ENCODE results near the gene ABCC4.

Gene ABCC4

DNA sequence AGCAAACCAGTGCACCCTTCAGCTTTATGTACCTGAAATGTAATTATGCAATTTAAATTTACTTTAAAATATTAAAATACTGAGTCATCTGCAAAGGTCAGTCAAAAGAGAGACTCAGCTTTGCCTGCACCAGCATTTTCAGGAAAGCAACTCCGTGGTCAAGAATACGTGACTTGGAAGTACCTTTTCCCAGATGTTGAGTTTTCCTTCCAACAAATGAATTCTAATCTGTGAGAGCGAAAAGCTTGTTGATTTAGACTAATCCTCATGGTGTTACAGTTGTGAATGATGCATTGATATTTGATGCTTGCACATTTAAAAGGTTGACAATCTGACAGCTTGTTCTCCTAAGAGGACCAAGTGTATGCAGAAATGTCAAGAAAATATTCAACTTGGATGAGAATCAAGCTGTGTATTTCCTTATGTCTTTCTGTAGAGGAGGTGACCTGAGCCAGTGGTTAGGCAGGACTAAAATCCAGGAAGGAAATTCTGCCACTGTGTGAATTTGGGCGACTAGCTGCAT lies 270.4 kb downstream of the ABCC4 start:
- in situ Hi-C loops (cut with HindIII; ENCODE audit: low sequenced_read_pairs) = no loop called here

DNA sequence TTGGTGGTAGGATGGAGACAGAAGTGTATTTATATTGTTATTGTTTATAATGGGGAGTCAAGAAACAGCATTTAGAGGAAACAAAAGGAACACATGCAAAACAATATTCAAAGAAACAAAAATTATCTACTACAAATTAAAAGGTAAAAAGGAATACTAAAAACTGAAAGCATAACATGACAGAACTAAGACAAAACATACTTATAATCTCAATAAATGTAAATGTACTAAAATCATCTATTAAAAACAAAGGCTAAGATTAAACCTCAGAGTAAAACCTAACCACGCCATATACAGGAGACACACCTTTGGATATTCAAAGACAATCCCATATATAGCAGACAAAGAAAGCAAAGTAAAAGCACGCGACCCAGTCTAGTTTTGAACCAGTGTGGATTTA lies 273.6 kb downstream of the ABCC4 start:
- no peak overlapping the region for H3K4me3 ChIP-seq (ENCODE audit: low read depth, low read length)
- TF ChIP-seq, protein P1, sequence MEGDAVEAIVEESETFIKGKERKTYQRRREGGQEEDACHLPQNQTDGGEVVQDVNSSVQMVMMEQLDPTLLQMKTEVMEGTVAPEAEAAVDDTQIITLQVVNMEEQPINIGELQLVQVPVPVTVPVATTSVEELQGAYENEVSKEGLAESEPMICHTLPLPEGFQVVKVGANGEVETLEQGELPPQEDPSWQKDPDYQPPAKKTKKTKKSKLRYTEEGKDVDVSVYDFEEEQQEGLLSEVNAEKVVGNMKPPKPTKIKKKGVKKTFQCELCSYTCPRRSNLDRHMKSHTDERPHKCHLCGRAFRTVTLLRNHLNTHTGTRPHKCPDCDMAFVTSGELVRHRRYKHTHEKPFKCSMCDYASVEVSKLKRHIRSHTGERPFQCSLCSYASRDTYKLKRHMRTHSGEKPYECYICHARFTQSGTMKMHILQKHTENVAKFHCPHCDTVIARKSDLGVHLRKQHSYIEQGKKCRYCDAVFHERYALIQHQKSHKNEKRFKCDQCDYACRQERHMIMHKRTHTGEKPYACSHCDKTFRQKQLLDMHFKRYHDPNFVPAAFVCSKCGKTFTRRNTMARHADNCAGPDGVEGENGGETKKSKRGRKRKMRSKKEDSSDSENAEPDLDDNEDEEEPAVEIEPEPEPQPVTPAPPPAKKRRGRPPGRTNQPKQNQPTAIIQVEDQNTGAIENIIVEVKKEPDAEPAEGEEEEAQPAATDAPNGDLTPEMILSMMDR (IDR thresholded peaks at IDR 0.05; ENCODE audit: low read depth, low read length, missing control alignments) = no peak
- in situ Hi-C loops (cut with HindIII; ENCODE audit: low sequenced_read_pairs) = no loop called here
- DNase-seq (ENCODE audit: low read depth) = no peak

More for the DNA sequence above, 270.4 kb downstream of the ABCC4 start:
- no peak overlapping the region for H3K4me3 ChIP-seq (ENCODE audit: low read depth, low read length)
- no peak for DNase-seq (ENCODE audit: low read depth)
- TF ChIP-seq, protein P1 (IDR thresholded peaks at IDR 0.05; ENCODE audit: low read depth, low read length, missing control alignments) = no peak

DNA sequence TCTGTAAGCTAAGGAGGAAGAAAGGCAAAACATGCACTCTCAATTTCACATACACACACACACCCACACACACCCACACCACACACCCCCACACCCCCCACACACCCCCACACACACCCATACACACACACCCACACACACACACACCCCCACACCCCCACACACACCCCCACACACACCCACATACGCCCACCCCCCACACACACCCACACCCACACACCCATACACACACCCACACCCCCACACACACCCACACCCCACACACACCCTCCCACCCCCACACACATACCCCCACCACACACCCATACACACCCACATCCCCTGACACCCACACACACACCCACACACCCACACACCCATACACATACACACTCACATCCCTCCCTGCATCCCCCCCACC lies 276.1 kb downstream of the ABCC4 start:
- in situ Hi-C loops (cut with HindIII; ENCODE audit: low sequenced_read_pairs) = no loop called here

DNA sequence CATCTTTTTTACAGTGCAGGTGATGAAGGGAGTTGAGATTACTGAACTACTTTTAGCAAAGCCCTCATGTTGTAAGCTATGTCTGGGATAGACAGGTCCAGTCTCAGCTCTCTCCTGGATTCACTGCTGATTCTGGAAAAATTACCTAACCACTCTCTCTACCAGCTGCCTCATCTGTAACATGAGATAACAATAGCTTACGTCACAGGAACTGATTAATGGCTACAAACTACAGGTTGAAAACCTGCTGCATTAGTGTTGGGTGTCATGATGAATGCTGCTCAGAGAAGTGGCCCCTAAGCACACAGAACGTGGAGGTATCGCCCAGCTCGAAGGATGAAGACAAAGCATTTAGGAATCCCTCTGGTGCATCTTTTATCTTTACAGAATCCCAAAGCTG lies 277.8 kb downstream of the ABCC4 start:
- H3K4me3 ChIP-seq (ENCODE audit: low read depth, low read length) = no peak overlapping the region
- in situ Hi-C loops (cut with HindIII; ENCODE audit: low sequenced_read_pairs) = no loop called here
- TF ChIP-seq, protein P1 (IDR thresholded peaks at IDR 0.05; ENCODE audit: low read depth, low read length, missing control alignments) = no peak
- no peak for DNase-seq (ENCODE audit: low read depth)

More for the DNA sequence above, 276.1 kb downstream of the ABCC4 start:
- TF ChIP-seq, protein P1 (IDR thresholded peaks at IDR 0.05; ENCODE audit: low read depth, low read length, missing control alignments) = no peak
- DNase-seq (ENCODE audit: low read depth) = no peak
- H3K4me3 ChIP-seq (ENCODE audit: low read depth, low read length) = no peak overlapping the region

DNA sequence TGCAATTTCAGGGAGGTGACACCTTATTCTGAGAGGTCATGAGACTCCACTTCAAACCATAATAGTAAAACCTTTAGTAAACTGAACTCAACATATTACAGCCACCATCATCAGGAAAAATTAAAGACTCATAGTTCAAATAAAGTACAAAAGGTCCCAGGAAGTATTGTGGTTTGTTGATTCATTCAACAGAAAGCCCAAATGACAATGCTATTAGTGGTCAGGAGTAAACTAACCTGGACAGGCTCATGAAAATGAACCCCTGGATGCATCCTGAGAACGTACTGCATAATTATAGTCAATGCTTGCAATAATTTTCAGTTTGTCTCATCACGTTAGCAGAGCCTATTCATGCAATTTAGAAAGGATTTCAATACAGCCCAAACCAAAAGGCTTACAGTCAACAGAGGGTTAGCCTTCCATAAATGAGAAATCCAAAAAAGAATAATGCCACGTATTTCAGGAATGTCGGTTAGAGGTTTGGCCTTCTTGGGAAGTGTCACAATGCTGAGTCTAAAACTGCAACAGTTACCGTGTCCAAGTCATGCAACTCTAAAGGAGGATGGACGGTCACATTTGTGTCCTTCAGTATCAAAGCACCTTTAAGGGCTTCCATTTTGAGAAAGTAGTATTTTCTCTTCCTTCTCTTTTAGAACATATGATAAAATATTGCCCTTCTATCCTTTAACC lies 280.8 kb downstream of the ABCC4 start:
- in situ Hi-C loops (cut with HindIII; ENCODE audit: low sequenced_read_pairs) = no loop called here
- TF ChIP-seq, protein P1 (IDR thresholded peaks at IDR 0.05; ENCODE audit: low read depth, low read length, missing control alignments) = no peak
- H3K4me3 ChIP-seq (ENCODE audit: low read depth, low read length) = no peak overlapping the region
- peak; percentile 8 for DNase-seq (ENCODE audit: low read depth)

DNA sequence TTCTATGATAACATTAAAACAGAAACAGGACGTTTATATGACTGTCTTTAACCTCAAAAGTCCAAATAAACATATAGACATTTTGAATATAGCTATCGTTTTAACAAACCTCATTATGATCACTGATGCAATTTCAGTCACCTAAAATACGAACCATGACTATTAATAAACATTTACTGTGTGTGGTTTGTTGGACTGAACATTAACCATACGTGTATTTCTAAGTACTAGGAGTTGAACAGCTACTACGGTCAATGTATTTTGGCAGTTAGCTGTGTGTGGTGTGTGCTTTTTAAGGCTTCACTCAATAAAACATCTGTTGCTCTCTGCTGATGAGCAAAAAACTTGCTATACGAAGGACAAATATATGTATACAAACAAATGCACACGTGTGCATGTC lies 281.4 kb downstream of the ABCC4 start:
- in situ Hi-C loops (cut with HindIII; ENCODE audit: low sequenced_read_pairs) = no loop called here
- DNase-seq (ENCODE audit: low read depth) = no peak
- H3K4me3 ChIP-seq (ENCODE audit: low read depth, low read length) = no peak overlapping the region
- TF ChIP-seq, protein P1 (IDR thresholded peaks at IDR 0.05; ENCODE audit: low read depth, low read length, missing control alignments) = no peak
